GM10266 (cell line): ENCODE measurements around the gene RBM18.

Source experiments
- DNase-seq: peaks from one replicate; pipeline ENCODE4 v3.0.0; 2012; ENCODE audit errors: extremely low spot score
- TF ChIP-seq, protein P1 (sequence below): IDR thresholded peaks from 2 replicates; pipeline ENCODE4 v1.5.1; 2012; ENCODE audit warnings: mild to moderate bottlenecking, low read depth; ENCODE audit not compliant: control insufficient read depth, insufficient read depth; ENCODE audit errors: missing control alignments

RBM18 gene

GRCh38 chr9:122197426-122197825 lies 67.2 kb downstream of the RBM18 start:
- TF ChIP-seq, protein P1, sequence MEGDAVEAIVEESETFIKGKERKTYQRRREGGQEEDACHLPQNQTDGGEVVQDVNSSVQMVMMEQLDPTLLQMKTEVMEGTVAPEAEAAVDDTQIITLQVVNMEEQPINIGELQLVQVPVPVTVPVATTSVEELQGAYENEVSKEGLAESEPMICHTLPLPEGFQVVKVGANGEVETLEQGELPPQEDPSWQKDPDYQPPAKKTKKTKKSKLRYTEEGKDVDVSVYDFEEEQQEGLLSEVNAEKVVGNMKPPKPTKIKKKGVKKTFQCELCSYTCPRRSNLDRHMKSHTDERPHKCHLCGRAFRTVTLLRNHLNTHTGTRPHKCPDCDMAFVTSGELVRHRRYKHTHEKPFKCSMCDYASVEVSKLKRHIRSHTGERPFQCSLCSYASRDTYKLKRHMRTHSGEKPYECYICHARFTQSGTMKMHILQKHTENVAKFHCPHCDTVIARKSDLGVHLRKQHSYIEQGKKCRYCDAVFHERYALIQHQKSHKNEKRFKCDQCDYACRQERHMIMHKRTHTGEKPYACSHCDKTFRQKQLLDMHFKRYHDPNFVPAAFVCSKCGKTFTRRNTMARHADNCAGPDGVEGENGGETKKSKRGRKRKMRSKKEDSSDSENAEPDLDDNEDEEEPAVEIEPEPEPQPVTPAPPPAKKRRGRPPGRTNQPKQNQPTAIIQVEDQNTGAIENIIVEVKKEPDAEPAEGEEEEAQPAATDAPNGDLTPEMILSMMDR, result no peak
- no peak for DNase-seq

DNA sequence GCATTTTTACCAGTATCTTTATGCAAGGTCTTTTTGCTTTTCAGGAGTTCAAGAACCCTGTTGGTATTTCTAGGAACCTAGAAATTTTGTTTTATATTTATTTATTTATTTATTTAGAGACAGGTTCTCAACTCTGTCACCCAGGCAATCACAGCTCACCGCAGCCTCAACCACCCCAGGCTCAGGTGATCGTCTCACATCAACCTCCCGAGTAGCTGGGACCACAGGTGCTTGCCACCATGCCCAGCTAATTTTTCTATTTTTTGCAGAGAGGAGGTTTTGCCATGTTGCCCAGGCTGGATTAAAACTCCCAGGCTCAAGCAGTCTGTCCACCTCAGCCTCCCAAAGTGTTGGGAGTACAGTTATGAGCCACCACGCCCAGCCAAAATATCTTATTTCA lies 68.8 kb downstream of the RBM18 start:
- TF ChIP-seq, protein P1, result no peak
- DNase-seq, result no peak

DNA sequence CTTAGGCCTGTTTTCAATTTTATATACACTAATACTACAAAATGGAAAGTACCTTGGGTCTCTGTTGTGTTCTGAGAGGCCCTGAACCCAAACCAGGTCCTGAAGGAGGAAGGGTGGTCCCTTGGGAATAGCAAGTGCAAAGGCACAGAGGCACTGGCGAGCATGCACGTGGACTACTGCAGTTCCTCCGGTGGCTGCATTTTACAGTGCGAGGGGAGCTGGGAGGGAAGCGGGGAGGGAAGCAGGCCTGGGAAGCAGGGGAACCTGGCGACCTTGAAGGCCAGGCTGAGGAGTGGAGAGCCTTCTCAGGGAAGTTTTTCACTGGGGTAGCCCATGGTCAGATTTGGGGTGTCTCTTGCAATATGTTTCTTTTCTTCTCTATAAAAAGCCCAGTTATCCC lies 71.0 kb downstream of the RBM18 start:
- TF ChIP-seq, protein P1, result no peak

GRCh38 chr9:122192914-122193525 lies 71.6 kb downstream of the RBM18 start:
- TF ChIP-seq, protein P1, result no peak
- DNase-seq, result no peak

More for the DNA sequence above, 71.0 kb downstream of the RBM18 start:
- DNase-seq, result no peak

- TF ChIP-seq, protein P1, result no peak
- no peak for DNase-seq
Observed at GRCh38 chr9:122192261-122192875, 72.3 kb downstream of the RBM18 start.

DNA sequence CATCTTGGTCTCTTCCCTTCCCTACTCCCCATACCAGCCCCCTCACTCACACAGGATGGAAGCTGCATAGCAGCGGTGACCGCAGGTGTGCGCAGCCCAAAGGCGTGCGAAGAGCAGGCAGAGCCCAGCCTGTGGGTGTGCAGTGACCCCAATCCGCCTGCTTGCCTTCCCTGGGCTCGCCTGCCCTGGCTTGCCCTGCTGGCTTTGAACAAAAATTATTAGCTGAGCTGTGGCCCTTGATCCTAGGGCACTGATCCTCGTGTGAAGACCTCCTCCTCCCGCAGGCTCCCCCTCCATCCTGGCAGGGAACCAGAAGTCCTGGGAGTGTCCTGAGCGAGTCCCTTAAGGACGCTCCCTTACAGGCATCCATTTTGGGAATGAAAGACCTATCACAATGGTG lies 73.1 kb downstream of the RBM18 start:
- DNase-seq, result no peak
- TF ChIP-seq, protein P1, result no peak
